SU-DHL-6 (cell line): ENCODE data around the gene AFM.

Source experiments
- CTCF ChIP-seq: fragments of 200-600 bp; sonication (generic); IDR thresholded peaks from one replicate; pipeline ENCODE4 v1.5.1; 2017; ENCODE audit warnings: antibody characterized with exemption, mild to moderate bottlenecking, low read length, moderate library complexity; ENCODE audit not compliant: insufficient read depth, poor library complexity, severe bottlenecking
- EZH2phosphoT487 ChIP-seq: fragments of 200-600 bp; sonication (generic), shearing (Covaris generic); conservative IDR thresholded peaks from 2 replicates; pipeline ENCODE4 v1.6.1; 2018; ENCODE audit warnings: mild to moderate bottlenecking, antibody characterized with exemption, low read length, moderate library complexity, mixed read lengths

GRCh38 chr4:73479323-73479722, 2.2 kb upstream of the AFM start:
- no peak for TF ChIP-seq CTCF
- TF ChIP-seq EZH2phosphoT487: no peak
